CD4-positive, alpha-beta T cell treated with Interleukin-15 for 1 hour (primary cell): Measurements from ENCODE around the gene ZBTB43.

Experiments used
- DNase-seq: peaks from one replicate; pipeline ENCODE4 v3.0.0-alpha.2; 2020

The ZBTB43 gene

GRCh38 chr9:126832440-126832839, 27.6 kb downstream of the ZBTB43 start:
- no peak for DNase-seq

- DNase-seq = no peak
Measured at GRCh38 chr9:126833020-126833419, 28.2 kb downstream of the ZBTB43 start.

DNA sequence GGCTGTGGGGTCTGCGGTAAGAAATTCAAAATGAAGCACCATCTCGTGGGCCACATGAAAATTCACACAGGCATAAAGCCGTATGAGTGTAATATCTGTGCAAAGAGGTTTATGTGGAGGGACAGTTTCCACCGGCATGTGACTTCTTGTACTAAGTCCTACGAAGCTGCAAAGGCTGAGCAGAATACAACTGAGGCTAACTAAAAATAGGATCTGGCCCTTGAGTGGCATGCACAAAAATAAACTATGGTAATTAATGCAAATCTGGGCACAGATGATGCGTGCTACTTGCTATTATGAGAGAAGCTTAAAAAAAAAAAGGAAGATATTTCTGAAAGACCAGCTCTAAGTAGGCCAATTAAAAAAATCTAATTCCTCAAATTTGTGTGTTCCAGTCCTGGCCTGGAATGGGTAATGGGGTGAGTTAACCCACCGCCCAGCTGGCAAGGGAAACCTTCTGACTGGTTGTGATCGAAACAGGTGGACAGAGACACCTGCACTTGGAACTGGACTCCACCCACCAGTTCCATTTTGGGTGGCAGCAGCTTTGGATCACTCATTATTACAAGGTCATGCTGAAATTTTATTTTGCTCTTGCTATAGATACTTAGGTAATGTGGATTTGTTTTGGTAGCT, 29.0 kb downstream of the ZBTB43 start:
- no peak for DNase-seq

GRCh38 chr9:126834672-126835071, 29.8 kb downstream of the ZBTB43 start:
- DNase-seq = no peak

DNA sequence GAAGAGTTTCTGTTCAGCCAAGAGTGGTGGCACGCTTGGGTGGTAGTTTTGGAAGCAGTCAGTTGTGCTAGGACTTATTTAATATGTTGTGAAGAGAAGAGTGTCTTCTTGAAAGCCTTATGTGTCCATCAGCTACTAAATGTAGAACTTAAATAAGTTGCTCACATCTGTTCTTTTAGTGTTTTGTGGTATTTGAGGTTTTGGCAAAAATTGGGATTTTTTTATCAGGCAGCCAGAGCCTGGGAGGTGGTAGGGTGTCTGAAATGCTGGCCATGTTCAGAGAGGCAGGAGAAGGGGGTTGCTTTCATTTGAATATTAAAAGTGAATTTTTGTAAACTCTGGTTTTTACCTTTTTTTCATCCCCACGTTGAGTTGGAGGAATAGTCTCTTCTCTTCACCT, 31.4 kb downstream of the ZBTB43 start:
- DNase-seq = no peak

DNA sequence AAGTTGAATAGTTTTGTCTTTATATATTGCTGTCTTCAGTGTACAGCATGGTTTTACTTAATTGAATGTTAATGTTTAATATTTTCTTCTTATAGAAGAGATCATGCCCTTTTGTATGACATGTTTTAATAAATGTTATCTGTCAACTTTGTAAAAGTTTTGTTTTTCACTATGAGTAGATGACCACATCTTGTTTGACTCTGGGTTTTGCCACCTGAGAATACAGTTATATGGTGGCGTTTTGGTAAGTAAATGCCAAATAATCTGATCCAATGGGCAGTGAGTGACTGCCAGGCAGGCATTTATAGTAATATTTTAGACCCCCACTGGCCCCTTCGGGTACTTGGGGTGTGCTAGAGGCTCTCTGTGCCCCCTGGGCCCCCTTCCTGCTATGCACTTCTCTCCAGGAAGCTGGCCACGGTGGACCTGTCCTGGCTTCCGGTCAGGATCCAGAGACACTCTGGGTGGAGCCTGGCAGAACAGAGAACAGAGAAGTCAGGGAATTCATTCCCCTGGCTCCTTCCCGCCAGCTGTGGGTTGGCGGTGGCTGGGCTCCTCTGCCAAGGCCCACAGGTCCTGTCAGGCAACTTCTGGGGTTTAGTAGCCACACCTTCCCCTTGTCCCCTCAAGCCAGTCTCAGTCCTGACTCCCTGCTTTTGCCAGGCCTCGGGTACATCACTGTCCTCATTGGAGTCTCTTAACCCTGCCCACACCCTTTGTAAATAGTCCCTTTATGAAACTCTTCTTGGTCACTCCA, 33.4 kb downstream of the ZBTB43 start:
- DNase-seq = no peak

GRCh38 chr9:126838895-126839294, 34.1 kb downstream of the ZBTB43 start:
- no peak for DNase-seq

DNA sequence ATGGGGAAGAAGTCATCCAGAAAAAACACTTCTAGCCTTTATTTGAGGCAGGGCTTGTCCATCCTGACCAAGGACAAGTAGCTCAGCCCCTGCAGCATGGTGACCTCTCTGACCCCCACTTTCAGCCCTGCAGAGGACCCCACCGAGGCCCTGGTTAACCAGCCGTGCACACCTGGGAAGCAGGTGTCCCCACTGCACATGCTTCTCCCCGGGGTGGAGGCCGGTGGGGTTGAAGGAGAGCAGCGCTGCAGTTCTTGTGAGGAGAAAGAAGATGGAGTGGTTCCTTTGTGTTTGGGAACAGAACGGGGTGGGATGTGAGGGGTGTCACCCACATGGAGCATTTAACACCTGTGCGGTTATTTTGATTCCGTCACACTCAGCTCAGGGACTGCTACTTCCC, 34.5 kb downstream of the ZBTB43 start:
- no peak for DNase-seq

- DNase-seq = no peak
Measured at GRCh38 chr9:126842220-126842842, 37.5 kb downstream of the ZBTB43 start.

- no peak for DNase-seq
Measured at GRCh38 chr9:126842977-126843799, 38.3 kb downstream of the ZBTB43 start.

DNA sequence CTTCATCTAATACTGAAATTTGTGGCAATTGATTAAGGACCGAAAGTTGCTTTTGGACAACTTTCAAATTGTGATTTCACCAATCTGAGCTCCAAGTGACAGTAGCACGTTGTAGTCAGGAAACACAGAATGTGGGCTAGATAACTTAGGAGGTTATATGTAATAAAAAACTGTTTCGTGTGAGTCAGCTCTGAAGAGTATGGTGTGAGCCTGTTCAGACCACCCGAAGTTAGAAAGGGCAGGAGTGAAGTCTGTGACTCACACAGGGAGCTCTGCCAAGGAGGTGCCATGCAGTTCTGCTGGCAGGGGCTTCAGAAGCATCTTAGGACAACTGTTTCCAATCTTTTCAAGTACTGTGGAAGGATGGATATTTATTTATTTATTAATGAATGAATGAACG, 39.2 kb downstream of the ZBTB43 start:
- DNase-seq = no peak

- DNase-seq = no peak
Measured at GRCh38 chr9:126847051-126847450, 42.2 kb downstream of the ZBTB43 start.

- no peak for DNase-seq
Measured at GRCh38 chr9:126849591-126850225, 44.9 kb downstream of the ZBTB43 start.

- DNase-seq = no peak
Measured at GRCh38 chr9:126851286-126851880, 46.5 kb downstream of the ZBTB43 start.

- no peak for DNase-seq
Measured at GRCh38 chr9:126852086-126852688, 47.3 kb downstream of the ZBTB43 start.

GRCh38 chr9:126853667-126854066, 48.8 kb downstream of the ZBTB43 start:
- DNase-seq = no peak

DNA sequence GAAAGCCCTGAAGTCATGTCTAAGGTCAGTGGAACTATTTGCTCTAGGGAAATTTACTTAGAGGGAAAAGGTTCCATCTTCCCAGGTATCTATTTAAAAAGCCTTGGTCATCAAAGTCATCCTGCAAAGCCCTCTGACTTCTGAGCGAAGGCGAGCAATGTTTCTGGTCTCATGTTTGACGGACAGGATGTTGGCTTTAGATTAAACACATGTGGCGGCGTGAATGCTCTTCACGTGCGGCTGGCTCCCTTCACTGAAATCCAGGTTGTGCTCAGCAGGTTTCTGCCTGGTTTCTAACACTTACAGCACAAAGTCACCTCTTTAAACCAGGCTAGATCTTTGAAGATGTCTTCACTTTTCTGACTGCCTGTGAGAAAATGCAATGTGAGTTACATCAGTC, 49.9 kb downstream of the ZBTB43 start:
- DNase-seq = no peak

DNA sequence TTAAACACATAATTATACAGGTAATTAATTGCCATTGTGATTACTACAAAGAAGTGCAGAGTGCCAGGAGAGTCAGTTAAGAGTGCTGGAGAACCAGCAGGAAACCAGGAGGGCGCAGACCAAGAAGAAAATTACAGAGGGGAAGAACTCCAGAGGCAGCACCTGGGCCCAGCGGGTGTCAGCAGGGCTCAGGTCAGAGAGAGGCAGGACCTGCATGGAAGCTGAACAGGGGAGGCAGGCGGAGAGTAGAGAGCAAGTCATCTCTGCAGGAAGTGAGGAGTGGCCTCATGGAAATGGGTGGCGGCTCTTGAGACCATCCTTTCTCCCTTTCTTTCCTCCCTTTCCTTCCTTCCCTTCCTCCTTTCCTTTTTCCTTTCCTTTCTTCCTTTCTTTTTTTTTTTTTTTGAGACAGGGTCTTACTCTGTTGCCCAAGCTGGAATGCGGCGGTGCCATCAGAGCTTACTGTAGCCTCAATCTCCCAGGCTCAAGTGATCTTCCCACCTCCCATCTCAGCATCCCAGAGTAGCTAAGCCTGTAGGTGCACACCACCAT, 51.6 kb downstream of the ZBTB43 start:
- no peak for DNase-seq

GRCh38 chr9:126857261-126857960, 52.6 kb downstream of the ZBTB43 start:
- DNase-seq = no peak

DNA sequence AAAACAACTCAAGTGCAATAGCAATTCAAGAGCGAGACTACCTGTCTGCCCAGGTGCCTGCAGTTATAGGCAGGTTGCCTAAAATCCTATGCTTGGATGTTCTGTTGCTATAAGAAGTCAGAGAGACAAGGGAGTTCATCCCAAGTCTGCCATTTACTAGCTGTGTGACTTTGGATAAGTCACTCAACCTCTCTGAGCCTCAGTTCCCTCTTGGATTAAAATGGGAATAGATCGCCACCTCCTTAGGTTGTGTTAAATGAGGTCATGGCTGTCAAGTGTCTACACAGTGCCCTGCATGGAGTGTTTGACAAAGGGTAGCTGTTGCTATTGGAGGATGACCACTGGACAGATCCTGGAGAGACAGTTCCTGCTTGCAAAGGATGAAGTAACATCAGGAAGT, 54.3 kb downstream of the ZBTB43 start:
- DNase-seq = no peak
